H1 (cell line): ENCODE measurements around the gene KAT2A. TPM values are rescaled to one million over a fixed set of nuclear protein-coding genes. Genes with fewer than 3 reads are reported as not detected.

Experiments
- CTCF ChIA-PET: fragments of 300-600 bp; sonication (Branson Sonifier 250); formaldehyde crosslinking; loops from one replicate; lab custom pipeline; 2021; ENCODE audit not compliant: partially characterized antibody; lab: Charles Lee
- POLR2A ChIA-PET: fragments of 300-600 bp; sonication (Branson Sonifier 250); formaldehyde crosslinking; loops from one replicate; lab custom pipeline; 2021; ENCODE audit warnings: inconsistent platforms; ENCODE audit not compliant: partially characterized antibody; lab: Charles Lee
- DNase-seq, 2 experiments: peaks; one replicate each; pipeline versions ENCODE4 v3.0.0 to v3.0.0-alpha.2; 2010 to 2022; ENCODE audit warnings: low spot score in 2 of 2, low read depth in 1 of 2, mixed read lengths in 1 of 2
- FAIRE-seq: peaks from 2 replicates; lab custom pipeline; 2011; peaks lifted over from hg19 to GRCh38; lab: Jason Lieb, UNC
- H2AFZ ChIP-seq: 2 replicates; pipeline ENCODE4 v1.8.1; 2012; ENCODE audit warnings: low read length, inconsistent platforms
- H2AK5ac ChIP-seq: 2 replicates; pipeline ENCODE4 v1.6.1; 2013; ENCODE audit warnings: low read depth, low read length
- H2BK120ac ChIP-seq: replicated peaks from 2 replicates; pipeline ENCODE3; 2013; ENCODE audit warnings: low read depth, low read length, inconsistent platforms
- H2BK12ac ChIP-seq: 2 replicates; pipeline ENCODE4 v1.6.1; 2013; ENCODE audit warnings: low read depth, low read length
- H2BK15ac ChIP-seq: 2 replicates; pipeline ENCODE4 v1.6.1; 2013; ENCODE audit warnings: low read length
- H2BK20ac ChIP-seq: 2 replicates; pipeline ENCODE4 v1.6.1; 2013; ENCODE audit warnings: low read length
- H2BK5ac ChIP-seq: 2 replicates; pipeline ENCODE4 v1.6.1; 2013; ENCODE audit warnings: low read depth, low read length
- H3K14ac ChIP-seq: 2 replicates; pipeline ENCODE4 v1.6.1; 2013; ENCODE audit warnings: inconsistent platforms; ENCODE audit not compliant: insufficient read length
- H3K18ac ChIP-seq: 2 replicates; pipeline ENCODE4 v1.6.1; 2013; ENCODE audit warnings: low read length; ENCODE audit errors: extremely low read depth
- H3K23ac ChIP-seq: 2 replicates; pipeline ENCODE4 v1.6.1; 2013; ENCODE audit warnings: inconsistent platforms; ENCODE audit not compliant: insufficient read length
- H3K23me2 ChIP-seq: 2 replicates; pipeline ENCODE4 v1.6.1; 2013; ENCODE audit warnings: low read depth, low read length
- H3K27ac ChIP-seq: 2 replicates; pipeline ENCODE4 v1.6.1; 2011; ENCODE audit warnings: low read depth, low read length, inconsistent platforms
- H3K27me3 ChIP-seq, 4 experiments: replicated peaks in 1 of 4; 1 replicate in 1 of 4; 2 replicates in 3 of 4; pipeline versions ENCODE4 v1.6.1 to v1.8.1; 2011 to 2013; ENCODE audit warnings: low read length in 3 of 4, mild to moderate bottlenecking in 3 of 4, inconsistent platforms in 2 of 4, mixed read lengths in 2 of 4, moderate library complexity in 1 of 4; ENCODE audit not compliant: control insufficient read depth in 3 of 4, insufficient read depth in 3 of 4; ENCODE audit errors: extremely low read depth in 1 of 4
- H3K36me3 ChIP-seq, 4 experiments: 2 replicates each; pipeline versions ENCODE4 v1.6.1 to v1.8.1; 2011 to 2013; ENCODE audit warnings: mild to moderate bottlenecking in 4 of 4, low read length in 3 of 4, moderate library complexity in 2 of 4, control low read depth in 1 of 4, inconsistent platforms in 1 of 4; ENCODE audit not compliant: insufficient read depth in 4 of 4, control insufficient read depth in 2 of 4
- H3K4ac ChIP-seq: replicated peaks from 2 replicates; pipeline ENCODE3; 2013; ENCODE audit warnings: low read length, low read depth, mixed read lengths, inconsistent platforms; ENCODE audit not compliant: insufficient read length
- H3K4me1 ChIP-seq, 4 experiments: replicated peaks in 1 of 4; 1 replicate in 1 of 4; 2 replicates in 3 of 4; pipeline versions ENCODE4 v1.6.1 to v1.8.1; 2011 to 2013; ENCODE audit warnings: low read length in 3 of 4, inconsistent platforms in 2 of 4, mixed read lengths in 1 of 4; ENCODE audit not compliant: insufficient read depth in 4 of 4, control insufficient read depth in 3 of 4
- H3K4me2 ChIP-seq, 2 experiments: 2 replicates each; pipeline versions ENCODE4 v1.6.1 to v1.8.1; 2011 to 2013; ENCODE audit warnings: low read depth in 2 of 2, low read length in 2 of 2, control low read depth in 1 of 2, inconsistent platforms in 1 of 2, mild to moderate bottlenecking in 1 of 2; ENCODE audit not compliant: insufficient read depth in 1 of 2
- H3K4me3 ChIP-seq, 4 experiments: fragments of 200-600, 300-600 bp in 1 of 4; sonication (generic), shearing (Covaris generic), sonication (Bioruptor Twin) in 1 of 4; 2 replicates each; pipeline versions ENCODE4 v1.5.1 to v1.8.1; 2011 to 2016; ENCODE audit warnings: low read length in 4 of 4, low read depth in 3 of 4, control low read depth in 2 of 4, inconsistent platforms in 2 of 4, mild to moderate bottlenecking in 2 of 4, mixed read lengths in 1 of 4, moderate library complexity in 1 of 4; ENCODE audit not compliant: insufficient read depth in 2 of 4; ENCODE audit errors: extremely low read depth in 1 of 4
- H3K56ac ChIP-seq: replicated peaks from 2 replicates; pipeline ENCODE3; 2013; ENCODE audit warnings: low read depth, mild to moderate bottlenecking, mixed read lengths, low read length, inconsistent platforms; ENCODE audit not compliant: insufficient read length
- H3K79me1 ChIP-seq: 2 replicates; pipeline ENCODE4 v1.6.1; 2013; ENCODE audit warnings: low read depth, low read length, control low read depth
- H3K79me2 ChIP-seq, 2 experiments: 2 replicates each; pipeline versions ENCODE4 v1.6.1 to v1.8.1; 2012 to 2013; ENCODE audit warnings: low read length in 2 of 2, mild to moderate bottlenecking in 2 of 2, inconsistent platforms in 1 of 2; ENCODE audit not compliant: insufficient read depth in 2 of 2, control insufficient read depth in 1 of 2
- H3K9ac ChIP-seq, 4 experiments: replicated peaks in 1 of 4; 1 replicate in 1 of 4; 2 replicates in 3 of 4; pipeline versions ENCODE4 v1.6.1 to v1.8.1; 2011 to 2013; ENCODE audit warnings: low read depth in 3 of 4, low read length in 3 of 4, control low read depth in 2 of 4, mild to moderate bottlenecking in 2 of 4, moderate library complexity in 2 of 4, inconsistent platforms in 1 of 4; ENCODE audit errors: extremely low read depth in 1 of 4
- H3K9me3 ChIP-seq, 2 experiments: 2 replicates each; pipeline versions ENCODE4 v1.6.1 to v1.8.1; 2012 to 2013; ENCODE audit warnings: mild to moderate bottlenecking in 2 of 2, moderate library complexity in 2 of 2, control low read depth in 1 of 2, inconsistent platforms in 1 of 2, low read depth in 1 of 2, low read length in 1 of 2, mixed read lengths in 1 of 2; ENCODE audit not compliant: insufficient read depth in 2 of 2
- H4K20me1 ChIP-seq, 2 experiments: replicated peaks in 1 of 2; 2 replicates each; pipeline versions ENCODE3 to v1.8.1; 2011 to 2013; ENCODE audit warnings: inconsistent platforms in 2 of 2, low read length in 2 of 2, mild to moderate bottlenecking in 1 of 2; ENCODE audit not compliant: insufficient read depth in 2 of 2, control insufficient read depth in 1 of 2
- H4K5ac ChIP-seq: 2 replicates; pipeline ENCODE4 v1.6.1; 2013; ENCODE audit warnings: low read length, low read depth, mixed read lengths, inconsistent platforms; ENCODE audit not compliant: insufficient read length
- H4K8ac ChIP-seq: 2 replicates; pipeline ENCODE4 v1.8.0; 2013; ENCODE audit warnings: mild to moderate bottlenecking, moderate library complexity, low read length, inconsistent platforms; ENCODE audit not compliant: insufficient read depth; ENCODE audit errors: extremely low read depth
- H4K91ac ChIP-seq: replicated peaks from 2 replicates; pipeline ENCODE3; 2013; ENCODE audit warnings: low read length, mixed read lengths, inconsistent platforms; ENCODE audit not compliant: insufficient read length
- CBX5 ChIP-seq: fragments of 300-800, 300-1000 bp; sonication (generic); IDR thresholded peaks from 2 replicates; pipeline ENCODE4 v1.7.1; 2016; ENCODE audit warnings: antibody characterized with exemption, low read length, low read depth
- CEBPB ChIP-seq: IDR thresholded peaks from 2 replicates; pipeline ENCODE4 v1.6.1; 2012; ENCODE audit warnings: low read depth, low read length
- GTF2F1 ChIP-seq: IDR thresholded peaks from 2 replicates; pipeline ENCODE4 v1.6.1; 2012; ENCODE audit warnings: low read depth, low read length, improper control_type of control experiment, borderline replicate concordance
- HDAC2 ChIP-seq, 2 experiments: fragments of 300-600 bp in 1 of 2; sonication (generic) in 1 of 2; IDR thresholded peaks; 2 replicates each; pipeline ENCODE4 v1.6.1; 2011 to 2012; ENCODE audit warnings: low read depth in 2 of 2, low read length in 2 of 2, mild to moderate bottlenecking in 2 of 2, moderate library complexity in 2 of 2, borderline replicate concordance in 1 of 2, inconsistent platforms in 1 of 2
- PHF8 ChIP-seq: fragments of 200-600 bp; sonication (generic); conservative IDR thresholded peaks from 2 replicates; pipeline ENCODE4 v1.7.1; 2012; ENCODE audit warnings: low read depth, mild to moderate bottlenecking, inconsistent platforms, low read length, moderate library complexity
- SP2 ChIP-seq: IDR thresholded peaks from 2 replicates; pipeline ENCODE4 v1.6.1; 2012; ENCODE audit warnings: mild to moderate bottlenecking, low read length, inconsistent platforms
- whole genome bisulfite sequencing, 2 experiments: shearing (Covaris generic) in 1 of 2; methylation state at CpG; one replicate each; pipeline versions ENCODE4 v1.1.6 to v1.1.7; 2013 to 2015; ENCODE audit warnings: low lambda C conversion rate in 2 of 2, mixed read lengths in 2 of 2, inconsistent platforms in 1 of 2, low coverage in 1 of 2, missing lambda C conversion rate in 1 of 2; ENCODE audit not compliant: insufficient replicate concordance in 2 of 2, insufficient coverage in 1 of 2, insufficient read length in 1 of 2; ENCODE audit errors: extremely low coverage in 1 of 2, missing lambda C conversion rate in 1 of 2; 5-methylcytosine and 5-hydroxymethylcytosine counted together
- polyA plus RNA-seq, 7 experiments: library from polyadenylated mRNA; depleted of rRNA in 3 of 7; stranded (reverse) in 5 of 7; unstranded in 2 of 7; fragments of >200 nt in 5 of 7; fragments of 200-250 nt in 2 of 7; gene quantifications; 1 replicate in 5 of 7; 2 replicates in 1 of 7; 4 replicates in 1 of 7; pipeline versions ENCODE4 v1.2.1 to v1.2.3, GENCODE V29; 2011 to 2013; ENCODE audit warnings: missing spikeins in 2 of 7, mixed read lengths in 2 of 7
- total RNA-seq: library from RNA; stranded (reverse); fragmentation: NEBNext Ultra II Directional; extraction: Animal tissue kit (Norgen Biotek cat#: 25700); gene quantifications from 2 replicates; pipeline ENCODE4 v1.2.1, GENCODE V29; 2021
- TF ChIP-seq, protein P1 (sequence below): IDR thresholded peaks from 2 replicates; pipeline ENCODE4 v1.6.1; 2011; ENCODE audit warnings: low read length, improper control_type of control experiment

KAT2A gene
- total and polyA plus RNA-seq, 2 of the 8 experiments (the other 6 are each of a cell fraction or from before 2014, with no cell fraction given) = 34.2 to 40.1 TPM

DNA sequence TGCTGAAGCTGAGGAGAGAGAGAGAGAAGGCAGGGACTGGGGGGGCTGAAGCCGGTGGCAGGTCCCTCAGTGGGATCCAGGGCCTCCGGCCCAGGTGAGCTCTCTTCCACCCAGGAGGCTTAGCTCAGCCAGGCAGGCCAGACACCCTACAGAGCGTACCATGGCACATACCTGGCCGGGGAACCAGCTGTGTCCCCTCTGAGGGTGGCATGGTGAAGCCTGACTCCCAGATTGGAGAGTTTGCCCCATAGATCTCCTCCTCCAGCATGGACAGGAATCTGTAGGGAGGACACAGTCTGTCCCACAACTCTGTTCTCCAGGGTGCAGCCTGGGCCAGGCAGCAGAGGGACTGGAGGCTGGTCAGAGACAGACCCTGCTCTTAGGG lies 3.0 kb downstream of the KAT2A start:
- H3K36me3 ChIP-seq = peaks cover 3 to 20% (median 5%) of the 10 kb centered on the region in 4 experiments; a peak in 6 of 8 replicates
- no peak overlapping the region for H3K18ac ChIP-seq
- POLR2A ChIA-PET = interaction anchor here (0.6 to 1.0 kb wide), 3 partner anchors 97 to 739 kb away, joined by 3 to 4 read pairs (median 3); no protein-coding TSS in a partner anchor
- no peak overlapping the region for H3K56ac ChIP-seq
- no peak overlapping the region for H3K4ac ChIP-seq
- H3K14ac ChIP-seq = no peak overlapping the region
- H3K23me2 ChIP-seq = peaks cover 10% of the 10 kb centered on the region
- no peaks in the 10 kb centered on the region for H3K9me3 ChIP-seq
- no peak overlapping the region for H2AK5ac ChIP-seq
- H4K20me1 ChIP-seq = peaks cover 0 to 5% of the 10 kb centered on the region in 2 experiments
- no peaks in the 10 kb centered on the region; a peak in 2 of 7 replicates for H3K27me3 ChIP-seq
- CTCF ChIA-PET = interaction anchor here (0.6 to 39.4 kb wide), 20 partner anchors 14 to 159 kb away, joined by 3 to 1084 read pairs (median 9); partner anchors contain the start of genes DNAJC7, KCNH4, NKIRAS2 and ZNF385C
- no peak overlapping the region for H4K5ac ChIP-seq
- WGBS, 2 experiments = 90% methylated on average over 4 of the region's 4 CpGs; no CpG with 5 or more reads in 1 of the 2 experiments
- no peak overlapping the region for H2BK5ac ChIP-seq
- no peaks in the 10 kb centered on the region for H3K79me2 ChIP-seq
- H3K79me1 ChIP-seq = no peaks in the 10 kb centered on the region; the same call in 1 of the 2 replicates
- H3K4me2 ChIP-seq = no peak overlapping the region
- H2AFZ ChIP-seq = no peak overlapping the region
- H2BK12ac ChIP-seq = no peak overlapping the region
- H4K91ac ChIP-seq = no peak overlapping the region
- H3K23ac ChIP-seq = no peak overlapping the region
- no peak for DNase-seq
- H2BK120ac ChIP-seq = no peak overlapping the region
- H4K8ac ChIP-seq = no peak overlapping the region
- no peak overlapping the region for H2BK20ac ChIP-seq
- no peak overlapping the region for H3K9ac ChIP-seq
- TF ChIP-seq HDAC2 (IDR thresholded peaks at IDR 0.05; ENCODE audit: borderline replicate concordance in 1 of 2, low read depth in 2 of 2, low read length in 2 of 2) = no peak
- no peak for TF ChIP-seq PHF8
- no peak for TF ChIP-seq CEBPB
- TF ChIP-seq, protein P1, sequence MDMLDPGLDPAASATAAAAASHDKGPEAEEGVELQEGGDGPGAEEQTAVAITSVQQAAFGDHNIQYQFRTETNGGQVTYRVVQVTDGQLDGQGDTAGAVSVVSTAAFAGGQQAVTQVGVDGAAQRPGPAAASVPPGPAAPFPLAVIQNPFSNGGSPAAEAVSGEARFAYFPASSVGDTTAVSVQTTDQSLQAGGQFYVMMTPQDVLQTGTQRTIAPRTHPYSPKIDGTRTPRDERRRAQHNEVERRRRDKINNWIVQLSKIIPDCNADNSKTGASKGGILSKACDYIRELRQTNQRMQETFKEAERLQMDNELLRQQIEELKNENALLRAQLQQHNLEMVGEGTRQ = no peak
- TF ChIP-seq CBX5 = no peak
- no peak for TF ChIP-seq GTF2F1
- no peak for TF ChIP-seq SP2
- no peak overlapping the region for H2BK15ac ChIP-seq
- FAIRE-seq = no peak
- no peak overlapping the region for H3K27ac ChIP-seq
- H3K4me1 ChIP-seq = peaks cover 0 to 16% (median 13%) of the 10 kb centered on the region in 4 experiments; a peak in 6 of 7 replicates
- H3K4me3 ChIP-seq = no peak overlapping the region
